ENCODE data around the gene ADD3.

- no peak for TF ChIP-seq SP1 (IDR thresholded peaks at IDR 0.05)
- no peak for TF ChIP-seq BHLHE40 (IDR thresholded peaks at IDR 0.05; ENCODE audit: borderline replicate concordance)
- TF ChIP-seq ZNF384 (IDR thresholded peaks at IDR 0.05): no peak
- no peak for TF ChIP-seq FOXK2 (IDR thresholded peaks at IDR 0.05)
- TF ChIP-seq FOXA1 (IDR thresholded peaks at IDR 0.05): no peak
- no peak for TF ChIP-seq NFRKB (IDR thresholded peaks at IDR 0.05)
- TF ChIP-seq HDGF (IDR thresholded peaks at IDR 0.05; ENCODE audit: borderline replicate concordance): no peak
These were observed 3.9 kb downstream of the ADD3 start for GRCh38 chr10:110011681-110012080.
